Measurements from ENCODE around the gene SGMS1. TPM values are rescaled to one million over a fixed set of nuclear protein-coding genes. Genes with fewer than 3 reads are reported as not detected.
"Not testable (repeated sequence)": the region's sequence is repeated elsewhere in the genome, so short reads cannot be mapped to it uniquely, and the experiment has no call there.

The SGMS1 gene
- total RNA-seq, 2 experiments from 2014 or later = 11.6 TPM

GRCh38 chr10:50567384-50567783 is 56.4 kb downstream of the SGMS1 start:
- CTCF ChIA-PET = no interaction called here
- POLR2A ChIA-PET = no interaction called here

- POLR2A ChIA-PET = no interaction called here
These were observed 57.6 kb downstream of the SGMS1 start for GRCh38 chr10:50566150-50566549.

GRCh38 chr10:50565301-50566083 is 58.3 kb downstream of the SGMS1 start:
- POLR2A ChIA-PET = no interaction called here
- CTCF ChIA-PET = no interaction called here

More at GRCh38 chr10:50566150-50566549, 57.6 kb downstream of the SGMS1 start:
- CTCF ChIA-PET = no interaction called here

- CTCF ChIA-PET = no interaction called here
- POLR2A ChIA-PET = no interaction called here
These were observed 59.9 kb downstream of the SGMS1 start for GRCh38 chr10:50563906-50564305.

GRCh38 chr10:50561816-50562215 is 61.9 kb downstream of the SGMS1 start:
- POLR2A ChIA-PET = interaction anchor here (0.6 kb wide), 1 partner anchor 65 kb away, joined by 3 read pairs; no protein-coding TSS in a partner anchor

GRCh38 chr10:50561266-50561665 is 62.5 kb downstream of the SGMS1 start:
- CTCF ChIA-PET = interaction anchor here (1.3 kb wide), 1 partner anchor 45 kb away, joined by 3 read pairs; no protein-coding TSS in a partner anchor
- POLR2A ChIA-PET = interaction anchor here (0.6 kb wide), 1 partner anchor 99 kb away, joined by 3 read pairs; no protein-coding TSS in a partner anchor

More at GRCh38 chr10:50561816-50562215, 61.9 kb downstream of the SGMS1 start:
- CTCF ChIA-PET = interaction anchor here (1.3 kb wide), 1 partner anchor 45 kb away, joined by 3 read pairs; no protein-coding TSS in a partner anchor

GRCh38 chr10:50560370-50560769 is 63.4 kb downstream of the SGMS1 start:
- ChIA-PET POLR2A (no interaction called here), CTCF (no interaction called here)

GRCh38 chr10:50558371-50558770 is 65.4 kb downstream of the SGMS1 start:
- ChIA-PET POLR2A (no interaction called here), CTCF (no interaction called here)

- ChIA-PET CTCF (no interaction called here), POLR2A (interaction anchor here (0.6 kb wide), 1 partner anchor 23 kb away, joined by 8 read pairs; no protein-coding TSS in a partner anchor)
These were observed 66.5 kb downstream of the SGMS1 start for GRCh38 chr10:50557130-50557682.

GRCh38 chr10:50556237-50557120 is 67.3 kb downstream of the SGMS1 start:
- POLR2A ChIA-PET = interaction anchor here (0.6 kb wide), 1 partner anchor 22 kb away, joined by 8 read pairs; no protein-coding TSS in a partner anchor
- CTCF ChIA-PET = no interaction called here

- ChIA-PET CTCF (no interaction called here), POLR2A (no interaction called here)
These were observed 68.7 kb downstream of the SGMS1 start for GRCh38 chr10:50554995-50555568.

- ChIA-PET POLR2A (no interaction called here), CTCF (no interaction called here)
These were observed 69.3 kb downstream of the SGMS1 start for GRCh38 chr10:50554376-50554994.

- POLR2A ChIA-PET = no interaction called here
- CTCF ChIA-PET = interaction anchor here (0.8 to 1.2 kb wide), 2 partner anchors 67 to 83 kb away, joined by 3 to 4 read pairs; no protein-coding TSS in a partner anchor
These were observed 70.8 kb downstream of the SGMS1 start for GRCh38 chr10:50552771-50553535.

GRCh38 chr10:50552308-50552707 is 71.4 kb downstream of the SGMS1 start:
- ChIA-PET CTCF (interaction anchor here (1.2 kb wide), 1 partner anchor 68 kb away, joined by 4 read pairs; no protein-coding TSS in a partner anchor), POLR2A (no interaction called here)

GRCh38 chr10:50551894-50552293 is 71.9 kb downstream of the SGMS1 start:
- ChIA-PET POLR2A (no interaction called here), CTCF (no interaction called here)

- POLR2A ChIA-PET = no interaction called here
These were observed 73.4 kb downstream of the SGMS1 start for GRCh38 chr10:50550291-50550839.

GRCh38 chr10:50549186-50549585 is 74.6 kb downstream of the SGMS1 start:
- POLR2A ChIA-PET = not testable (repeated sequence)
- CTCF ChIA-PET = interaction anchor here (0.5 kb wide), 1 partner anchor 120 kb away, joined by 3 read pairs; no protein-coding TSS in a partner anchor

More at GRCh38 chr10:50550291-50550839, 73.4 kb downstream of the SGMS1 start:
- CTCF ChIA-PET = no interaction called here

- POLR2A ChIA-PET, CTCF ChIA-PET: not testable (repeated sequence)
These were observed 75.3 kb downstream of the SGMS1 start for GRCh38 chr10:50548481-50548880.
